Right cardiac atrium (tissue), 5 donors: ENCODE results near the gene CALHM5. TPM values are rescaled to one million over a fixed set of nuclear protein-coding genes. Genes with fewer than 3 reads are reported as not detected.

Experiments
- ATAC-seq, 2 donors: fragments of 200-7000 bp; cut with Tn5 transposase; one replicate each; pipeline versions ENCODE4 v1.8.0 to v1.9.1; 2020; ENCODE audit warnings: moderate library complexity in 2 of 2, mild to moderate bottlenecking in 1 of 2
- DNase-seq, 3 donors: peaks; one replicate each; pipeline ENCODE4 v3.0.0-alpha.2; 2020
- H3K27ac ChIP-seq: one replicate; pipeline ENCODE4 v1.5.1; 2013; ENCODE audit warnings: mild to moderate bottlenecking, low read length, control low read depth, moderate library complexity
- H3K27me3 ChIP-seq: one replicate; pipeline ENCODE4 v1.6.1; 2013; ENCODE audit not compliant: control insufficient read depth, insufficient read depth
- H3K4me1 ChIP-seq: one replicate; pipeline ENCODE4 v1.6.1; 2013; ENCODE audit warnings: low read length; ENCODE audit not compliant: control insufficient read depth, insufficient read depth
- H3K4me3 ChIP-seq: one replicate; pipeline ENCODE4 v1.5.1; 2013; ENCODE audit warnings: low read length, control low read depth
- H3K9me3 ChIP-seq: one replicate; pipeline ENCODE4 v1.6.1; 2013; ENCODE audit warnings: low read length; ENCODE audit not compliant: control insufficient read depth
- WGBS: extraction: QIAGEN DNeasy Blood & Tissue Kit; methylation state at CpG from one replicate; pipeline ENCODE4 v1.1.7; 2013; 5-methylcytosine and 5-hydroxymethylcytosine counted together
- intact Hi-C, 4 donors: fragments of 100-400 bp; cut with DNase I; formaldehyde crosslinking; loops; one replicate each; pipeline versions ENCODE4 v1.11.0 to v1.14.0; 2022 to 2023
- long read RNA-seq, 4 donors: library from polyadenylated mRNA; unstranded; transcript quantifications; one replicate each; pipeline ENCODE4 v2.0.0, GENCODE V29; 2020 to 2021
- polyA plus RNA-seq: library from polyadenylated mRNA; stranded (reverse); fragments of 200-250 nt; gene quantifications from one replicate; pipeline ENCODE4 v1.2.3, GENCODE V29; 2013
- total RNA-seq, 4 donors: library from RNA; stranded (reverse); fragmentation: NEBNext Ultra II Directional; extraction: Animal tissue kit (Norgen Biotek cat#: 25700); gene quantifications; one replicate each; pipeline ENCODE4 v1.2.1, GENCODE V29; 2021
- donor health status: healthy with polysubstance abuse.
- donor health status: DM: no; HTN: yes; CAD: no.
- donor health status: DM: no; HTN: no; CAD: no.
- donor health status: DM: no; HTN: yes; CAD: no; lungs with severe emphysema.
- donor health status: DM: yes; HTN: yes; CAD: no.

CALHM5 gene, protein sequence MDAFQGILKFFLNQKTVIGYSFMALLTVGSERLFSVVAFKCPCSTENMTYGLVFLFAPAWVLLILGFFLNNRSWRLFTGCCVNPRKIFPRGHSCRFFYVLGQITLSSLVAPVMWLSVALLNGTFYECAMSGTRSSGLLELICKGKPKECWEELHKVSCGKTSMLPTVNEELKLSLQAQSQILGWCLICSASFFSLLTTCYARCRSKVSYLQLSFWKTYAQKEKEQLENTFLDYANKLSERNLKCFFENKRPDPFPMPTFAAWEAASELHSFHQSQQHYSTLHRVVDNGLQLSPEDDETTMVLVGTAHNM
- 1 to 10 TPM; 2.0 to 2.8 (median 2.4) TPM for total RNA-seq
- polyA plus RNA-seq: 1.2 TPM
- long read RNA-seq, donor 1, full-length matches to known transcripts: 9 of 10 reads
- long read RNA-seq, donor 1, partial matches to known transcripts: 0 of 10 reads
- long read RNA-seq, donor 1, other reads (novel, unspliced or antisense): 1 of 10 reads
- long read RNA-seq, donor 2, full-length matches to known transcripts: 2 of 2 reads
- long read RNA-seq, donor 2, partial matches to known transcripts: 0 of 2 reads
- long read RNA-seq, donor 2, other reads (novel, unspliced or antisense): 0 of 2 reads
- long read RNA-seq, donor 3, full-length matches to known transcripts: 17 of 22 reads
- long read RNA-seq, donor 3, partial matches to known transcripts: 0 of 22 reads
- long read RNA-seq, donor 3, other reads (novel, unspliced or antisense): 5 of 22 reads
- long read RNA-seq, donor 4, full-length matches to known transcripts: 2 of 2 reads
- long read RNA-seq, donor 4, partial matches to known transcripts: 0 of 2 reads
- long read RNA-seq, donor 4, other reads (novel, unspliced or antisense): 0 of 2 reads

DNA sequence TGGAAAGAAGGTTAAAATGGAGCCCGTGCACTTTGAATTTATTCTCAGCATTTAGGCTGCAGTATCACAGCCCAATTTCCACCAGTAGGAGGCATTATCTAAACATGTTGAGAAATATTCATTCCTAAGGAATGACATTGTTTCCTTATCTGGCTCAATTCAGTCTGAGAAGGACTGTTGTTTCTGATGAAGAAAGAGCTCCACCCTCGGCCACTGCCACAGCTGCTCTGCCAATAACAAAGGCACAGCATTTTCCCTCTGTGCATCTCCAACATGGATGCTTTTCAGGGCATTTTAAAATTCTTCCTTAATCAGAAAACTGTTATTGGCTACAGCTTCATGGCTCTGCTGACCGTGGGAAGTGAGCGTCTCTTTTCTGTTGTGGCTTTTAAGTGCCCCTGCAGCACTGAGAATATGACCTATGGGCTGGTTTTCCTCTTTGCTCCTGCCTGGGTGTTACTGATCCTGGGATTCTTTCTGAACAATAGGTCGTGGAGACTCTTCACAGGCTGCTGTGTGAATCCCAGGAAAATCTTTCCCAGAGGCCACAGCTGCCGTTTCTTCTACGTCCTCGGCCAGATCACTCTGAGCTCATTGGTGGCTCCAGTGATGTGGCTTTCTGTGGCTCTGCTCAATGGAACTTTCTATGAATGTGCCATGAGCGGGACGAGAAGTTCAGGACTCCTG, at the start of gene CALHM5:
CALHM5 (plus strand) TSS at position 216 of the 687 bp plus-strand sequence; CDS start at position 274, 58 bp downstream.
- intact Hi-C loops: no loop called here
- peak; percentile 94 to 98 for ATAC-seq
- peak within 1 kb of the TSS; percentile 75 for H3K4me3 ChIP-seq
- peak within 1 kb of the TSS; percentile 99 for H3K27ac ChIP-seq
- DNase-seq: peak; percentile 70 to 84 (median 72)
- H3K9me3 ChIP-seq: no peaks in the 10 kb centered on the region
- H3K4me1 ChIP-seq: peaks cover 5% of the 10 kb centered on the region
- H3K27me3 ChIP-seq: no peaks in the 10 kb centered on the region
- WGBS: 26% methylated on average over 10 of the region's 10 CpGs

DNA sequence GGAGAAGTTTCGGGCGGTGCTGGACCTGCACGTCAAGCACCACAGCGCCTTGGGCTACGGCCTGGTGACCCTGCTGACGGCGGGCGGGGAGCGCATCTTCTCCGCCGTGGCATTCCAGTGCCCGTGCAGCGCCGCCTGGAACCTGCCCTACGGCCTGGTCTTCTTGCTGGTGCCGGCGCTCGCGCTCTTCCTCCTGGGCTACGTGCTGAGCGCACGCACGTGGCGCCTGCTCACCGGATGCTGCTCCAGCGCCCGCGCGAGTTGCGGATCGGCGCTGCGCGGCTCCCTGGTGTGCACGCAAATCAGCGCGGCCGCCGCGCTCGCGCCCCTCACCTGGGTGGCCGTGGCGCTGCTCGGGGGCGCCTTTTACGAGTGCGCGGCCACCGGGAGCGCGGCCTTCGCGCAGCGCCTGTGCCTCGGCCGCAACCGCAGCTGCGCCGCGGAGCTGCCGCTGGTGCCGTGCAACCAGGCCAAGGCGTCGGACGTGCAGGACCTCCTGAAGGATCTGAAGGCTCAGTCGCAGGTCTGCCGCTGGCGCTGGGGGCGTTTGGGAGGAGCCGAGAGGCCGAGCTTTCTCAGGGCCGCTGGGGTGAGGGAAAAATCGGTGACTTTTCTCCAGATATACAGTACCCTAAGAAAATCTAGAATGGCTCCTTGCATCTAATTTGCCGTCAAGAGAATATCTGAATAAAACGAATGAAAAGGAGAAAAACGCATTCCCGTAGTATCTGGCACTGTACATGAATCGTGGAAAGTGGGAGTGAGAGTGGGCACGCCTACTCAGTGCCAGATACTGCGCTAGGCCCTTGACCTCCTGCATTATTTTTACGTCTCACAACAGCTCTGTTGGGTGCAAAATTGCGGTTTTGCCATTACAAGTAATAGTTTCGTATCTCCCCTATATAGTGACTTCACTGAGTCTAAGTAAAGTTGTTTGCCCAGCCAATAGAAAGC, 49.2 kb upstream of the CALHM5 start:
- Histone ChIP-seq H3K27me3 (no peaks in the 10 kb centered on the region), H3K27ac (no peak overlapping the region)
- intact Hi-C loops: no loop called here

DNA sequence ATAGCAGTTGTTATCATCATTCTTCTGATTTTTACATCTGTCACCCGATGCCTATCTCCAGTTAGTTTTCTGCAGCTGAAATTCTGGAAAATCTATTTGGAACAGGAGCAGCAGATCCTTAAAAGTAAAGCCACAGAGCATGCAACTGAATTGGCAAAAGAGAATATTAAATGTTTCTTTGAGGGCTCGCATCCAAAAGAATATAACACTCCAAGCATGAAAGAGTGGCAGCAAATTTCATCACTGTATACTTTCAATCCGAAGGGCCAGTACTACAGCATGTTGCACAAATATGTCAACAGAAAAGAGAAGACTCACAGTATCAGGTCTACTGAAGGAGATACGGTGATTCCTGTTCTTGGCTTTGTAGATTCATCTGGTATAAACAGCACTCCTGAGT, 48.1 kb upstream of the CALHM5 start:
- no peak overlapping the region for H3K4me3 ChIP-seq
- H3K9me3 ChIP-seq: no peaks in the 10 kb centered on the region
- no peaks in the 10 kb centered on the region for H3K27me3 ChIP-seq
- no peaks in the 10 kb centered on the region for H3K4me1 ChIP-seq
- ATAC-seq (no peak), DNase-seq (no peak)
- intact Hi-C loops: no loop called here
- no peak overlapping the region for H3K27ac ChIP-seq
- 89% methylated on average over 4 of the region's 4 CpGs for WGBS

More for the DNA sequence above, 49.2 kb upstream of the CALHM5 start:
- ATAC-seq: peak; percentile 86 to 88
- Histone ChIP-seq H3K4me3 (peak overlapping the region; percentile 25), H3K4me1 (no peaks in the 10 kb centered on the region), H3K9me3 (no peaks in the 10 kb centered on the region)
- peak; percentile 62 to 87 (median 83) for DNase-seq
- 11% methylated on average over 84 of the region's 84 CpGs for WGBS

DNA sequence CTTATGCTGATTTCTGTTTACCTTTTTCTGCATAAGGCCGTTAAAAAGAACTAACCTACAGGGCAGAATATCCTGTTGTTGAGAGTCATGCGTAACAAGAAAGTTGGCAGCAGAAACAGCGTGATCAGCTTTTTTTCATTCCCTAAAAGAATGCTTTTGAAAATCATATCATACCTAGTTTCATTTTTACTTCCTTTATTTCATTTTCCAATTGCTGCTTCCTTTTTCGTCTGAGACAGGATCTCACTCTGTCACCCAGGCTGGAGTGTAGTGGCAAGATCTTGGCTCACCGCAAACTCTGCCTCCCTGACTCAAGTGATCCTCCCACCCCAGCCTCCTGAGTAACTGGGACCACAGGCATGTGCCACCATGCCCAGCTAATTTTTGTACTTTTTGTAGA, 46.2 kb upstream of the CALHM5 start:
- Histone ChIP-seq H3K27me3 (no peaks in the 10 kb centered on the region), H3K27ac (no peak overlapping the region), H3K4me3 (no peak overlapping the region), H3K4me1 (no peaks in the 10 kb centered on the region), H3K9me3 (no peaks in the 10 kb centered on the region)
- ATAC-seq (no peak), DNase-seq (peak in 1 of 3 donors; percentile 32)
- intact Hi-C loops: no loop called here
- WGBS: 64% methylated on average over 5 of the region's 5 CpGs

DNA sequence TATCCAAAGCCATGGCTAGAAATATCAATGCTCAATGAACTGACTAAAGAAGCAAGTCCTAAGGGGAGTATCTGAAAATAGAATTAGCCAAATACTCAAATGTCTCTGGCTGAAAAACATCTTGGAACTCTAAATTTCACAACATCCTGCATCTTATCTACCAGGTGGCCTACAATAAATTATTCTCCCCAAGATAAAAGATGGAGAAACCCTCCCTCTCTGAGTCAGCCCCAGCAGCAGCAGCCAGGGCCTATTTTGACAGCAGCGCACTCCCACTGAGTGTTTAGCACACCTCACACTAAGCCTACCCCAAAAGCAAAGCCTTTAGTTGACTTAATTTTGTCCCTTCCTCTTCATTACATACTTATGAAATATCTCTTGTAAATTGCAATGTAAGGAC, 44.3 kb upstream of the CALHM5 start:
- H3K4me3 ChIP-seq: no peak overlapping the region
- H3K9me3 ChIP-seq: no peaks in the 10 kb centered on the region
- ATAC-seq (no peak), DNase-seq (no peak)
- no peak overlapping the region for H3K27ac ChIP-seq
- intact Hi-C loops: no loop called here
- no peaks in the 10 kb centered on the region for H3K27me3 ChIP-seq
- H3K4me1 ChIP-seq: no peaks in the 10 kb centered on the region
- WGBS: 100% methylated on average over 1 of the region's 1 CpG

DNA sequence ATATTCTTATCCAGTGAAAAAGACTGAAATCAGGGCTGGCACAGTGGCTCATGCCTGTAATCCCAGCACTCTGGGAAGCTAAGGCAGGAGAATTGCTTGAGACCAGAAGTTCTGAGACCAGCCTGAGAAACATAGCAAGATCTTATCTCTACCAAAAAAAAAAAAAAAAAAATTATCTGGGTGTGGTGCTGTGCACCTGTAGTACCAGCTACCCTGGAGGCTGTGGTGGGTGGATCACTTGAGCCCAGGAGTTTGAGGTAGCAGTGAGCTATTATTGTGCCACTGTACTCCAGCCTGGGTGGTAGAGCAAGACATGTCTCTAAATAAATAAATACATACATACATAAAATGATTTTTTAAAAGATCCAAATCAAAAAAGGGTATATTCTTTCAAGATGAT, 43.9 kb upstream of the CALHM5 start:
- intact Hi-C loops: no loop called here
- Histone ChIP-seq H3K27ac (no peak overlapping the region), H3K4me3 (no peak overlapping the region), H3K9me3 (no peaks in the 10 kb centered on the region), H3K27me3 (no peaks in the 10 kb centered on the region), H3K4me1 (no peaks in the 10 kb centered on the region)
- ATAC-seq (no peak), DNase-seq (no peak)

DNA sequence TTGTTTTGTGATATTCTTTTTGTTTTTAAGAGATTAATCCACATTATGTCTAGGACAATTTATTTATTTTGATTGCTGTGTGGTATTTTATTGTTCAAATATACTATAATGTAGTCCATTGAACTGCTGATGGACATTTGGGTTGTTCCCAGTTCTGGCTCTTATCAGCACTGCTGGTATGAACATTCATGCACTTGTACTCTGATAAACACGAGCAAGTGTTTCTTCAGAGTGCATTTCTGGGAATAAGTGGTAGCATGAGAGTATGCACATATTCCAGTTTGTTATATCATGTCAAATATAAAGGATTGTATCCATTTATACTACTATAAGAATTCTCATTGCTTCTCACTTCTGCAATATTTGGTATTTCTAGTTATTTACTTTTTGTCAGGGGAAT, 43.1 kb upstream of the CALHM5 start:
- H3K9me3 ChIP-seq: no peaks in the 10 kb centered on the region
- 29% methylated on average over 1 of the region's 1 CpG for WGBS
- no peaks in the 10 kb centered on the region for H3K27me3 ChIP-seq
- DNase-seq: no peak
- H3K4me1 ChIP-seq: no peaks in the 10 kb centered on the region
- no peak overlapping the region for H3K27ac ChIP-seq
- no peak overlapping the region for H3K4me3 ChIP-seq
- intact Hi-C loops: no loop called here
- peak in 1 of 2 donors; percentile 53 for ATAC-seq

DNA sequence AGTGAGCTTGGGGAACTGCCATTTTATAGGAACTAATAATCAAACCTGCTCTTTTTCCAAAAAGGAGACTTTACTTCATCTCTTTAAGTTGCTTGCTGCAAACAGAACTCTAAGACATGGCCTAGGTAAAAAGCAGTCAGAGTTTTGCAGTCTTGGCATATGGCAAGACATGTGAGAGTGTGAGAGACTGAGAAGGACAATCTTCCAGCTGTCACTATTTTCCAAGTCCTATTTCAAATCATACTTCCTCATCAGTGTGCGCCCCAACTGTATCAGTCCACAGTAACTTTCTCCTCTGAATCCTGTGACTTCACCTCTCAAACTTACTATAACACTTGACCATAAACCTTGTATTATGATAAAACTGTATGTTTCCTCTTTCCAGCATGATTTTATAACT, 39.9 kb upstream of the CALHM5 start:
- Histone ChIP-seq H3K27ac (no peak overlapping the region), H3K9me3 (no peaks in the 10 kb centered on the region), H3K4me1 (no peaks in the 10 kb centered on the region), H3K4me3 (no peak overlapping the region), H3K27me3 (no peaks in the 10 kb centered on the region)
- DNase-seq (no peak), ATAC-seq (no peak)
- intact Hi-C loops: no loop called here
- WGBS: 79% methylated on average over 1 of the region's 1 CpG

DNA sequence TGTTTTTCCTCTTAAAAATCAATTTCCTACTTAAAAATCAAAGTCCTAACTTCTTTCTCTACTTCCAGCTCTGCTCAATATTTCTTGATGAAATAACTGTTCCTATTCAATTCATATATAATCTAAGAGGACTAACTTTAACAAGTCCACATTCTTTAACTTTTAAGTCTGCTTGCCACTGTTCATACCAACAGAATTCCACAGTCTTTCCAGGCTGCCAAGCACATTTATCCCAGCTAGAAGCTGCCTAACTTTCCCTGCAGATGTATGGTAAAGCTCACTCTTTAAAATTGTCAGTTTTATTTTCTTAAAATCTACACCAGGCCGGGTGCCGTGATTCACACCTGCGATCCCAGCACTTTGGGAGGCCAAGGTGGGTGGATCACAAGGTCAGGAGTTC, 38.7 kb upstream of the CALHM5 start:
- no peaks in the 10 kb centered on the region for H3K4me1 ChIP-seq
- H3K4me3 ChIP-seq: no peak overlapping the region
- DNase-seq (no peak), ATAC-seq (no peak)
- 88% methylated on average over 3 of the region's 3 CpGs for WGBS
- no peak overlapping the region for H3K27ac ChIP-seq
- intact Hi-C loops: no loop called here
- no peaks in the 10 kb centered on the region for H3K27me3 ChIP-seq
- no peaks in the 10 kb centered on the region for H3K9me3 ChIP-seq

DNA sequence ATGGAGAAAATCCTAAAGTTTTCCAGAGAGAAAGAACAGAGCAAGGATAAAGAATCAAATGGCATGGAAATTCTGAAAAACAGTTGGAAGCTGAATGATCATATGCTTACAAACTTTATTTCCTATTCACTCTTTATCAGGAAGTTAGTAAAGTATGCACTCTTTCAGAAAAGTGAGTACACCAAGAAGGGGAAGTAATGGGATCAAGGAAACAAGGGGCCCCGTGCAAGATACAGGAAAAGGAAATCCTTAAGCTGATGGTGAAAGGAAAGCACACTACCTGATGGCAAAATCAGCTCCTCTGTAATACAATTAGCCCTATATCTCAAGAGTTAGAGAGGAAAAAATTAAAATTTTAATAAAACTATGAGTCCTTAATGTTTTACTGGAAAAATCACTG, 36.3 kb upstream of the CALHM5 start:
- Histone ChIP-seq H3K27me3 (no peaks in the 10 kb centered on the region), H3K9me3 (no peaks in the 10 kb centered on the region), H3K27ac (no peak overlapping the region), H3K4me3 (no peak overlapping the region), H3K4me1 (no peaks in the 10 kb centered on the region)
- DNase-seq (no peak), ATAC-seq (no peak)
- intact Hi-C loops: no loop called here
- 41% methylated on average over 1 of the region's 1 CpG for WGBS
